Neutrophil (primary cell): ENCODE measurements around the gene FBN1.

Experiments
- H3K27ac ChIP-seq: fragments of 200-600 bp; sonication (generic); 2 replicates; pipeline ENCODE4 v1.5.1; 2016; ENCODE audit warnings: mild to moderate bottlenecking, moderate library complexity
- H3K27me3 ChIP-seq: fragments of 200-600 bp; sonication (generic); 2 replicates; pipeline ENCODE4 v1.6.0; 2016; ENCODE audit warnings: mild to moderate bottlenecking
- H3K36me3 ChIP-seq: fragments of 200-600 bp; sonication (generic); 2 replicates; pipeline ENCODE4 v1.5.1; 2017
- H3K4me1 ChIP-seq, 2 experiments: fragments of 200-600 bp in 1 of 2; sonication (generic) in 1 of 2; 1 replicate in 1 of 2; 2 replicates in 1 of 2; pipeline versions ENCODE4 v1.5.1 to v1.6.1; 2013 to 2016; ENCODE audit warnings: low read depth in 1 of 2, low read length in 1 of 2, mild to moderate bottlenecking in 1 of 2, moderate library complexity in 1 of 2; ENCODE audit not compliant: control insufficient read depth in 1 of 2, insufficient read depth in 1 of 2
- H3K4me3 ChIP-seq, 2 experiments: fragments of 200-600 bp in 1 of 2; sonication (generic) in 1 of 2; 1 replicate in 1 of 2; 2 replicates in 1 of 2; pipeline ENCODE4 v1.5.1; 2013 to 2016; ENCODE audit warnings: low read depth in 1 of 2, low read length in 1 of 2, mild to moderate bottlenecking in 1 of 2, moderate library complexity in 1 of 2
- H3K9me3 ChIP-seq: fragments of 200-600 bp; sonication (generic); 2 replicates; pipeline ENCODE4 v1.5.1; 2016
- CTCF ChIP-seq: fragments of 200-600 bp; sonication (generic); IDR thresholded peaks from 2 replicates; pipeline ENCODE4 v1.5.1; 2016; ENCODE audit warnings: antibody characterized with exemption

The FBN1 gene

GRCh38 chr15:48538941-48539340 lies 106.6 kb downstream of the FBN1 start:
- no peaks in the 10 kb centered on the region for H3K9me3 ChIP-seq
- H3K36me3 ChIP-seq = peaks cover 3% of the 10 kb centered on the region
- no peaks in the 10 kb centered on the region for H3K4me1 ChIP-seq
- no peak overlapping the region for H3K4me3 ChIP-seq
- no peaks in the 10 kb centered on the region for H3K27me3 ChIP-seq
- no peak overlapping the region for H3K27ac ChIP-seq
- TF ChIP-seq CTCF = no peak

GRCh38 chr15:48537271-48538113 lies 108.0 kb downstream of the FBN1 start:
- Histone ChIP-seq H3K4me1 (no peaks in the 10 kb centered on the region), H3K36me3 (peaks cover 3% of the 10 kb centered on the region), H3K9me3 (no peaks in the 10 kb centered on the region), H3K4me3 (no peak overlapping the region), H3K27ac (no peak overlapping the region), H3K27me3 (no peaks in the 10 kb centered on the region)
- TF ChIP-seq CTCF = no peak

- no peaks in the 10 kb centered on the region for H3K27me3 ChIP-seq
- peaks cover 3% of the 10 kb centered on the region for H3K36me3 ChIP-seq
- H3K27ac ChIP-seq = no peak overlapping the region
- H3K9me3 ChIP-seq = no peaks in the 10 kb centered on the region
- H3K4me3 ChIP-seq = no peak overlapping the region
- TF ChIP-seq CTCF = no peak
- H3K4me1 ChIP-seq = no peaks in the 10 kb centered on the region
Measured at GRCh38 chr15:48536681-48537091, 108.8 kb downstream of the FBN1 start.

- H3K4me1 ChIP-seq = no peaks in the 10 kb centered on the region
- H3K27ac ChIP-seq = no peak overlapping the region
- no peak overlapping the region for H3K4me3 ChIP-seq
- H3K36me3 ChIP-seq = peaks cover 3% of the 10 kb centered on the region
- no peak for TF ChIP-seq CTCF
- no peaks in the 10 kb centered on the region for H3K27me3 ChIP-seq
- H3K9me3 ChIP-seq = no peaks in the 10 kb centered on the region
Measured at GRCh38 chr15:48533982-48534381, 111.5 kb downstream of the FBN1 start.

- H3K4me1 ChIP-seq = no peaks in the 10 kb centered on the region
- H3K4me3 ChIP-seq = no peak overlapping the region
- H3K36me3 ChIP-seq = peaks cover 3% of the 10 kb centered on the region
- H3K27me3 ChIP-seq = no peaks in the 10 kb centered on the region
- no peak overlapping the region for H3K27ac ChIP-seq
- H3K9me3 ChIP-seq = no peaks in the 10 kb centered on the region
- no peak for TF ChIP-seq CTCF
Measured at GRCh38 chr15:48532946-48533345, 112.6 kb downstream of the FBN1 start.
